GM19397 (cell line): ENCODE data around the gene HOXD9.

Experiments
- ATAC-seq: cut with Tn5 transposase; IDR thresholded peaks from one replicate; pipeline ENCODE4 v1.9.1; 2021; ENCODE audit warnings: mild to moderate bottlenecking, moderate library complexity; ENCODE audit not compliant: unreplicated experiment

Gene HOXD9

DNA sequence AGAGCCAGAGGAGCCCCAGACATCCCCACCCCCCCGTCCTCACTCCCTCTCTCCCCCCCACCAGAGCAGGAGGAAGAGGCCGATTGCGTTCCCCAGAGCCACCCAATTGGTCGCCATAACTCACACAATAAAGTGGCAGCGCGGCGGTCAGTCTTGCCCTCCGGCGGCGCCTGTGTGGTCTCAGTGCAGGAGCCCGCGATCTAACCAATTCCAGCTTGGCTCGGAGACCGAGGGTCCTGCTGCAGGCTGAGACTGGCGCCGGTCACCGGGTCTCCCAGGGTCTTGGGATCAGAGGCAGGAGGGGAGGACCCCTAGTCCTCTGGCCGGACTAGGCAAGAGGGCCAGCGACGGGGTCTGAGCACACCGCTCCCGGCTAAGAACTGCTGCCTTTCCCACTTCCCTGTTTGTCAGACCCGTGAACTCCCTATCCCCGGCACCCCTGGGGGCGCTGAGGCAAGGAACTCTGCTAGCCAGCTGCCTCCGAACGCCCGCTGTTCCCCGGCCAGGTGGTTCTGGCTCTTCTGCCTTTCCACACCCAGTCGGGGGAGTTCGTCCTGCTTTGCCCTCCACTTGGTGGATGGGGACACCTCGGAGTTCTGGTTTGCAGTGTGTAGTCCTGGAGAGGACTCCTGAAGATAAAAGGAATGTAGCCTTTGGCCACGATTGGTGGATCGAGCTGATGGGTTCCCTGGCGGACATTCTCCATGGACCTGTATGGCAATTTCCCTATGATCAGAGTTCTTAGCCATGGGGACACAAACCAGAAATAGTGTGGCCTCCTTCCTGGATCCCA lies 24.0 kb upstream of the HOXD9 start:
- ATAC-seq, result no peak

- no peak for ATAC-seq
Measured at GRCh38 chr2:176099159-176099727, 23.3 kb upstream of the HOXD9 start.

DNA sequence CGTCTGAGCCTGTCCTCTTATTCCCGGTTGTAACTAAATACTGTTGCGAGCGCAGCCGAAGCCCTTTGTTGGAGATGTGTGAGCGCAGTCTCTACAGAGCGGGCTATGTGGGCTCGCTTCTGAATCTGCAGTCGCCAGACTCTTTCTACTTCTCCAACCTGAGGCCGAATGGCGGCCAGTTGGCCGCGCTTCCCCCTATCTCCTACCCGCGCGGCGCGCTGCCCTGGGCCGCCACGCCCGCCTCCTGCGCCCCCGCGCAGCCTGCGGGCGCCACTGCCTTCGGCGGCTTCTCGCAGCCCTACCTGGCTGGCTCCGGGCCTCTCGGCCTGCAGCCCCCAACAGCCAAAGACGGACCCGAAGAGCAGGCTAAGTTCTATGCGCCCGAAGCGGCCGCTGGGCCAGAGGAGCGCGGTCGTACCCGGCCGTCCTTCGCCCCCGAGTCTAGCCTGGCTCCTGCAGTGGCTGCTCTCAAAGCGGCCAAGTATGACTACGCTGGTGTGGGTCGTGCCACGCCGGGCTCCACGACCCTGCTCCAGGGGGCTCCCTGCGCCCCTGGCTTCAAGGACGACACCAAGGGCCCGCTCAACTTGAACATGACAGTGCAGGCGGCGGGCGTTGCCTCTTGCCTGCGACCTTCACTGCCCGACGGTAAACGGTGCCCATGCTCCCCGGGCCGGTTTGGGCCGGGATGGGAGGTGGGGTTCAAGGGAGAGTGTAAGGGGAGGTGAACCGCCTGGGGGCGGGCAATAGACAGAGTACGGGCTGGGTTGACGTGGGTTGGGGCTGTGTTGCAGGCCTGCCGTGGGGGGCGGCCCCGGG lies 22.6 kb upstream of the HOXD9 start, which contains the start of gene HOXD12:
TSS of gene HOXD12 (plus strand) at position 68 of the 819 bp plus-strand sequence. CDS start at position 75, 7 bp downstream.
- no peak for ATAC-seq

GRCh38 chr2:176100547-176101140 lies 21.9 kb upstream of the HOXD9 start:
- no peak for ATAC-seq

- no peak for ATAC-seq
Measured at GRCh38 chr2:176101216-176101830, 21.2 kb upstream of the HOXD9 start.

- ATAC-seq, result no peak
Measured at GRCh38 chr2:176101842-176102241, 20.7 kb upstream of the HOXD9 start.

- ATAC-seq, result no peak
Measured at GRCh38 chr2:176102309-176102866, 20.1 kb upstream of the HOXD9 start.

DNA sequence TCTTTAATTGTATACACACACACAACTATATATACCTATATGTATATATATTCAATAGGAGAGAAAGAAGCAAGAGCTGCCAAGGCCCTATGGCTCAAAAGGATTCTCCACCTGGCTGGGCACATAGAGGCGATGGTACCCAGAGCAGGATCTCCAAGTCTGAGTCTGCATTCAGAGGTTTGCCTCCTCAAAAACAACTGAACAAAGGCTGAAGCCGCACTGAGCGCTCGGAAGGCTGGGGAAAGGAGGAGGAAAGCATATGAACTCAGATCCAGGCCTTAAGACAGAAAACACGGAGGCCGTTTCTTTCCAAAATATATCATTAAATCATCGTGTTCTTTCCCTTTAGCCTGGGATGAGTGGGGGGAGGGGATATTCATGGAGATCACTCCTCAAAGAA lies 19.3 kb upstream of the HOXD9 start:
- no peak for ATAC-seq

- ATAC-seq, result no peak
Measured at GRCh38 chr2:176103742-176104315, 18.7 kb upstream of the HOXD9 start.

DNA sequence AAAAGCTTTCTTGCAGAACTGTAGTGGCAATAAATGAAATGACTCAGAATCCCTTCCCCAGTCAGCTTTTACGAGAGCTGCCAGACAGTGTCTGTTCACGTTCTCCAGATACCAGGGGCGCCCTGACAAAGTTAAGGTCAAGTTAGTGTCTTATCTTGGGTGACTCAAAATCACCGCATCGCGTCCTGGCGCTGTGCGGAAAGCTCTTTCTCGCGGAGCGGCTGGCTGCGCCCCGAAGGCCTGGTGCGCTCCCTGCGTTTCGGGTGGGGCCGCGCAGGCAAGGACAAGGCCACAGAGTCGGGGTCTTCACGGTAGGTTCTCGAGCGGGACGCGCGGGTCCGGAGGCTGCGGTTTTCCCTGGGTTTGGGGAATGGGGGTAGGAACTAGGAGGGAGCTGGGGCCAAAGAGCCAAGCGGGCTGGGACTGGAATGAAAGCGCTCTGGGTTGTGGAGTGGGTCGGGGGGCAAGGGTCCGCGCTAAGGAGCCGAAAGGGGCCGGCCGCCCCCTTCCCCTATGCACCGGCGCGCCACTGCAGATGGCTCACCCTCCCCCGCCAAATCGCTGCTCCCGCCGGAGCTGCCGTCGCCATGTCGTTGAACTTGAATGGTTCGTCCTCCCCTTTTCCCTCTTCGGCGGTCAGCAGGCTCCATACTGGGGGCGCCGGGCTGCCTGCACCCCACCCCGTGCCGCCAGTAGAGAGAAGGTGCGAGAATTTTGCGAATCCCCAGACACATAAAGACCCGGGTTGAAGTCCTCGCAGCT lies 18.0 kb upstream of the HOXD9 start:
- ATAC-seq, result no peak

GRCh38 chr2:176105078-176105729 lies 17.3 kb upstream of the HOXD9 start:
- ATAC-seq, result no peak

DNA sequence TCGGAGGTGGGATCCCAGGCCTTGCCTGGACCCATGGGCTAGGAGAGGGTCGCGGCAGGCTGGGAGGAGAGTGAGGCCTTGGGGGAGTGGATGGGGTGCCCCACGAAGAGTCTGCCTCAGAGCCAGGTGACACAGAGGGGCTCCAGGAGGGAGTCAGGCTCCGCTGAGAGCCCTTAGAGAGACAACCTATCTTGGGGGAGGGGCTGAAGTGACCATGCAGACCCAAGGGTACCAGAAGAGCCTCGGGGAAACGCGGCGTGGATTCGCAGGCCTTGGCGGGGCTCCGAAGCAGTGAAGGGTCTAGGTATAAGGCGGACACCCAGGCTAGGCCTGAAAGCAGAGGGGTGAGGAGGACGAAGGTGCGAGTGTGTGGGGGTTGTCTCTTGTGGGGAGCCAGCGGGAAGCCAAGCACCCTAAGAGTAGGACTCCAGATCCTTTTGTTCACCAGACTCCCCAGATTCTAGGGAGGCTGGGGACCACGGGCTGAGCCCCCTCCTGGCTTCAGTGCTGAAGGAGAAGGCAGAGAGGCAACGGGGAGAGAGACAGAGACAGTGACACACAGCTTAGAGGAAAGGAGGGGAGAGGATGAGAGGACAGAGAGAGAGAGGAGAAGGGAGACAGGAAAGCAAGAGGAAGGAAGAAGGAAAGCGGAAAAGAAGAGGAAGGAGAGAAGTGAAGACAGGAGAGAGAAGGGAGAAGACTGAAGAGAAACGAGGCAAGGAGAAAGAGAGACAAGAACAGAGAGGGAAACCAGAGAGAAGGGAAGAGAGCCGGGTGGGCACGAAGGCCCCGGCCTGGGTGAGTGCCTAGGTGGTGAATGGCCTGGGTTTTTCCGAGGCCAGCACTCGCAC lies 16.6 kb upstream of the HOXD9 start:
- no peak for ATAC-seq

DNA sequence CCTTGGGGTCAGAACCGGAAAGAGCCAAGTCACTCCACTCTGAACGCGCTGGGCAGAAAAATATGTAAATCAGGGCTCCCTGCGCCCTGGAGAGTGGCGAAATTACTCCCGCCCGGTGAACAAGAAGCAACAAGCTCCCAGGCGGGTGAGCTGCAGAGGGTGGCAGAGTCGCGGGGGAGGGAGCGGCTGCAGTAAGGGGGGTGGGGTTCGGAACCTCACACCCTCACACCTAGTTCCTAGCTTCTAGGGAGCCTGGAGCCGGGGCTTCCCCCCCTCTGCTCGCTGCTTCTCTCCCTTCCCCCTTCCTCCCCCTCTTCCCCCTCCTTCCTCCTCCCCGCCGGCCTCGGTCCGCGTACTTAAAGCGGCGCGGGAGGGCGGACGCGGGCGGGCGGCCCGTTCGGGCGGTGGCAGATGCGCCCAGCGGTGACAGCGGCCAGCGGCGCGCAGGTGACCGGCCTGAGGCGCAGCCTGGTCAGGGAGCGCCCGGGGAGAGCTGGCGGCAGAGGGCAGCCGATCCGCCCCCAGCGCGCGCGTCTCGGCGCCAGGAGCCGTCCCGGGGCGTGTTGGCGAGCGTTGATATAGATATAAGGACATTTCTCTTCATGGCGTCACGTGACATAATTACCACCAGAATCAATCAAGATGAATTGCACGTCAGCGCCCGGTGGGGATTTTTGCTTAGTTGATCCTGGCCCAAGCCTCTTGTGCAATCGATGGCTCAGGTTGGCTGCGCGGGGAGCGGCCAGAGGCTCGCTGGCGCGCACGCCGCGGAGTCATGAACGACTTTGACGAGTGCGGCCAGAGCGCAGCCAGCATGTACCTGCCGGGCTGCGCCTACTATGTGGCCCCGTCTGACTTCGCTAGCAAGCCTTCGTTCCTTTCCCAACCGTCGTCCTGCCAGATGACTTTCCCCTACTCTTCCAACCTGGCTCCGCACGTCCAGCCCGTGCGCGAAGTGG lies 15.7 kb upstream of the HOXD9 start, which contains the start of gene HOXD11:
TSS of gene HOXD11 (plus strand) at position 700 of the 959 bp plus-strand sequence. CDS start at position 776, 76 bp downstream.
- ATAC-seq, result no peak

- no peak for ATAC-seq
Measured at GRCh38 chr2:176107731-176108181, 14.8 kb upstream of the HOXD9 start.

GRCh38 chr2:176109192-176109901 lies 13.2 kb upstream of the HOXD9 start:
- ATAC-seq, result no peak

DNA sequence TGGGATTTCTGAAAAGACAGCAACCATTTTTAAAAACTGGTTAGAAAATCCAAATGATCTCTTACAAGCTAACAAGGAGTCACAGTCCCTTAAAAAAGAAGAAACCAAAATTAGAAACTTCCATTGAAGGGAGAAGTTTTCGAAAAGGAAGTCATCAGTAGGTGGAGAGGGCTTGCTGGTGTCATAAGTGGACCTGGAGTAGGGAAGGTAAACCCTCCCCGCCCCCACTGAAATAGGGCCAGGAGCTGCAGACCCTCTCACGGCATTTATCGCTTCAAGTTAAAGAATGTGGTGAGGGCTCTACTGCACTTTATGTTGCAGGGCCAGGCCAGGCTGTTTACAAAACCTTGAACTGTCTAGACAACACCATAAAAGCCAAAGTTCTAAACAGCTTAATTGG lies 12.6 kb upstream of the HOXD9 start:
- no peak for ATAC-seq
